ENCODE measurements around the gene CNTROB. TPM values are rescaled to one million over a fixed set of nuclear protein-coding genes. Genes with fewer than 3 reads are reported as not detected.

CNTROB gene
- total and polyA plus RNA-seq, 2 experiments from 2014 or later, result 21.1 to 37.5 TPM

- 87% methylated on average over 3 of the region's 3 CpGs for WGBS (ENCODE audit: low lambda C conversion rate, missing lambda C conversion rate)
- Histone ChIP-seq H3K79me2 (peaks cover 14% of the 10 kb centered on the region), H3K36me3 (replicated peaks; ENCODE audit: insufficient read depth, low read depth) (no peaks in the 10 kb centered on the region), H3K27ac (no peak overlapping the region), H3K27me3 (no peaks in the 10 kb centered on the region), H4K20me1 (ENCODE audit: insufficient read depth, poor library complexity, severe bottlenecking) (no peaks in the 10 kb centered on the region), H3K4me1 (ENCODE audit: insufficient read depth) (peaks cover 12% of the 10 kb centered on the region), H3K9me2 (replicated peaks; ENCODE audit: insufficient read depth) (no peaks in the 10 kb centered on the region), H2AFZ (no peak overlapping the region), H3K4me3 (no peak overlapping the region), H3K9me3 (ENCODE audit: low read depth) (no peaks in the 10 kb centered on the region), H3K4me2 (no peak overlapping the region)
- no peak for DNase-seq (ENCODE audit: low spot score)
- TF ChIP-seq EZH2phosphoT487 (IDR thresholded peaks at IDR 0.05; ENCODE audit: low read depth, severe bottlenecking, unreplicated experiment), result no peak
- no peak for TF ChIP-seq EZH2 (IDR thresholded peaks at IDR 0.05; ENCODE audit: borderline replicate concordance)
- TF ChIP-seq CTCF (IDR thresholded peaks at IDR 0.05; ENCODE audit: poor library complexity), result no peak
These were observed 4.4 kb upstream of the CNTROB start for GRCh38 chr17:7927596-7927995.

GRCh38 chr17:7929158-7930023, 2.6 kb upstream of the CNTROB start, which contains the start of gene KCNAB3:
TSS of gene KCNAB3 (minus strand) at chr17:7929856. CDS start at chr17:7929435, 421 bp downstream.
- Histone ChIP-seq H2AFZ (no peak within 1 kb of the TSS), H4K20me1 (ENCODE audit: insufficient read depth, poor library complexity, severe bottlenecking) (no peaks in the 10 kb centered on the region), H3K36me3 (replicated peaks; ENCODE audit: insufficient read depth, low read depth) (no peaks in the 10 kb centered on the region), H3K27ac (no peak within 1 kb of the TSS), H3K9me3 (ENCODE audit: low read depth) (no peaks in the 10 kb centered on the region), H3K27me3 (no peaks in the 10 kb centered on the region), H3K4me1 (ENCODE audit: insufficient read depth) (peaks cover 24% of the 10 kb centered on the region), H3K4me3 (no peak within 1 kb of the TSS), H3K79me2 (peaks cover 32% of the 10 kb centered on the region), H3K9me2 (replicated peaks; ENCODE audit: insufficient read depth) (no peaks in the 10 kb centered on the region), H3K4me2 (peak within 1 kb of the TSS; percentile 92)
- WGBS (ENCODE audit: low lambda C conversion rate, missing lambda C conversion rate), result 34% methylated on average over 28 of the region's 67 CpGs
- DNase-seq (ENCODE audit: low spot score), result peak; percentile 82
- no peak for TF ChIP-seq EZH2phosphoT487 (IDR thresholded peaks at IDR 0.05; ENCODE audit: low read depth, severe bottlenecking, unreplicated experiment)
- TF ChIP-seq EZH2 (IDR thresholded peaks at IDR 0.05; ENCODE audit: borderline replicate concordance), result no peak
- TF ChIP-seq CTCF (IDR thresholded peaks at IDR 0.05; ENCODE audit: poor library complexity), result no peak

- WGBS (ENCODE audit: low lambda C conversion rate, missing lambda C conversion rate), result 40% methylated on average over 20 of the region's 20 CpGs
- no peaks in the 10 kb centered on the region for H3K9me3 ChIP-seq (ENCODE audit: low read depth)
- peak overlapping the region; percentile 26 for H3K27ac ChIP-seq
- peaks cover 39% of the 10 kb centered on the region for H3K79me2 ChIP-seq
- no peaks in the 10 kb centered on the region for H4K20me1 ChIP-seq (ENCODE audit: insufficient read depth, poor library complexity, severe bottlenecking)
- no peaks in the 10 kb centered on the region for H3K9me2 ChIP-seq (replicated peaks; ENCODE audit: insufficient read depth)
- H2AFZ ChIP-seq, result peak overlapping the region; percentile 38
- TF ChIP-seq EZH2 (IDR thresholded peaks at IDR 0.05; ENCODE audit: borderline replicate concordance) (no peak), CTCF (IDR thresholded peaks at IDR 0.05; ENCODE audit: poor library complexity) (no peak), EZH2phosphoT487 (IDR thresholded peaks at IDR 0.05; ENCODE audit: low read depth, severe bottlenecking, unreplicated experiment) (no peak)
- DNase-seq (ENCODE audit: low spot score), result no peak
- no peaks in the 10 kb centered on the region for H3K27me3 ChIP-seq
- peak overlapping the region; percentile 52 for H3K4me3 ChIP-seq
- peak overlapping the region; percentile 92 for H3K4me2 ChIP-seq
- peaks cover 26% of the 10 kb centered on the region for H3K4me1 ChIP-seq (ENCODE audit: insufficient read depth)
- no peaks in the 10 kb centered on the region for H3K36me3 ChIP-seq (replicated peaks; ENCODE audit: insufficient read depth, low read depth)
These were observed 970 bp upstream of the CNTROB start for GRCh38 chr17:7930841-7931631.

Measured in hepatocyte (in vitro differentiated cells).